IMR-90 (cell line): ENCODE results near the gene GNMT.

ENCODE experiments used
- CHD1 ChIP-seq: IDR thresholded peaks from 2 replicates; pipeline ENCODE4 v1.6.1; 2012; ENCODE audit warnings: low read depth, low read length, improper control_type of control experiment
- MAFK ChIP-seq: IDR thresholded peaks from 2 replicates; pipeline ENCODE4 v1.6.1; 2012; ENCODE audit warnings: low read depth, low read length, improper control_type of control experiment
- POLR2A ChIP-seq: IDR thresholded peaks from 2 replicates; pipeline ENCODE4 v1.6.1; 2012; ENCODE audit warnings: mild to moderate bottlenecking, low read depth, low read length
- RAD21 ChIP-seq: IDR thresholded peaks from 2 replicates; pipeline ENCODE4 v1.6.1; 2012; ENCODE audit warnings: low read length, improper control_type of control experiment
- RCOR1 ChIP-seq: IDR thresholded peaks from 2 replicates; pipeline ENCODE4 v1.6.1; 2012; ENCODE audit warnings: mild to moderate bottlenecking, low read length, improper control_type of control experiment; ENCODE audit not compliant: insufficient replicate concordance
- SMC3 ChIP-seq: fragments of 150-350 bp; IDR thresholded peaks from 2 replicates; pipeline ENCODE4 v1.6.1; 2016; ENCODE audit warnings: low read depth, mild to moderate bottlenecking, antibody characterized with exemption, low read length, moderate library complexity
- TF ChIP-seq, protein P1 (sequence below): conservative IDR thresholded peaks from 2 replicates; pipeline ENCODE4 v1.5.1; 2012; ENCODE audit warnings: mild to moderate bottlenecking, low read depth, low read length, improper control_type of control experiment

DNA sequence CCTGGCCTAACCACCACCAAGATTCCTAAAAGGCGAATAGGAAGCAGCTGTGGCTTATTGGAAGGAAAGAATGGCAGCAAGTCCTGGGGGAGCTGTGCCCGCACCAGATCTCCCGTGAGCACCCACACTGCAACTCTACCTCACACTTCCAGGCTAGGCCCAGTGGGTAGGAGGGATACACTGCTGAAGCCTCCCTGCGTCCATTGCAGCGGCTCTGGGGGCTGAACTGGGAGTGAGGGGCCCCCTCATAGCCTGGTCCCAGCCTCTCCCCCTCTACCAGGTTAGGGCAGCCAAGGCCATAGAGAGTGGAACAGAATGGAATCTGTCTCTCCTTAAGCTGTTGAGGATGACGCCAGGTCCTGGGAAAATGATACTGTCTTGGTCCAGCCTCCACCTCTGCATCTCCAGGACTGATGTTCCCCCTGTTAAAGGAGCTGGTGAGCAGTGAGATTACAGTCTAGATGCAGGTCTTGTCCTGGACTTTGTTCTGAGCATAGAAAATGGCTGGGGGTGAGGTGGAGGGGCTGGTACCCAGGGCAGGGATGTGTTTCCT lies 20.0 kb upstream of the GNMT start:
- TF ChIP-seq POLR2A (no peak), RCOR1 (no peak), CHD1 (no peak), SMC3 (no peak), MAFK (no peak), RAD21 (no peak)
- TF ChIP-seq, protein P1, sequence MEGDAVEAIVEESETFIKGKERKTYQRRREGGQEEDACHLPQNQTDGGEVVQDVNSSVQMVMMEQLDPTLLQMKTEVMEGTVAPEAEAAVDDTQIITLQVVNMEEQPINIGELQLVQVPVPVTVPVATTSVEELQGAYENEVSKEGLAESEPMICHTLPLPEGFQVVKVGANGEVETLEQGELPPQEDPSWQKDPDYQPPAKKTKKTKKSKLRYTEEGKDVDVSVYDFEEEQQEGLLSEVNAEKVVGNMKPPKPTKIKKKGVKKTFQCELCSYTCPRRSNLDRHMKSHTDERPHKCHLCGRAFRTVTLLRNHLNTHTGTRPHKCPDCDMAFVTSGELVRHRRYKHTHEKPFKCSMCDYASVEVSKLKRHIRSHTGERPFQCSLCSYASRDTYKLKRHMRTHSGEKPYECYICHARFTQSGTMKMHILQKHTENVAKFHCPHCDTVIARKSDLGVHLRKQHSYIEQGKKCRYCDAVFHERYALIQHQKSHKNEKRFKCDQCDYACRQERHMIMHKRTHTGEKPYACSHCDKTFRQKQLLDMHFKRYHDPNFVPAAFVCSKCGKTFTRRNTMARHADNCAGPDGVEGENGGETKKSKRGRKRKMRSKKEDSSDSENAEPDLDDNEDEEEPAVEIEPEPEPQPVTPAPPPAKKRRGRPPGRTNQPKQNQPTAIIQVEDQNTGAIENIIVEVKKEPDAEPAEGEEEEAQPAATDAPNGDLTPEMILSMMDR: no peak
